DMS53 treated with DMSO at 0.1 percent for 48 hours (cell line): Measurements from ENCODE around the gene GMDS.

Experiments
- DNase-seq: peaks from one replicate; lab custom pipeline; 2025; ENCODE audit not compliant: unreplicated experiment; lab: John Stamatoyannopoulos, UW

Gene GMDS

DNA sequence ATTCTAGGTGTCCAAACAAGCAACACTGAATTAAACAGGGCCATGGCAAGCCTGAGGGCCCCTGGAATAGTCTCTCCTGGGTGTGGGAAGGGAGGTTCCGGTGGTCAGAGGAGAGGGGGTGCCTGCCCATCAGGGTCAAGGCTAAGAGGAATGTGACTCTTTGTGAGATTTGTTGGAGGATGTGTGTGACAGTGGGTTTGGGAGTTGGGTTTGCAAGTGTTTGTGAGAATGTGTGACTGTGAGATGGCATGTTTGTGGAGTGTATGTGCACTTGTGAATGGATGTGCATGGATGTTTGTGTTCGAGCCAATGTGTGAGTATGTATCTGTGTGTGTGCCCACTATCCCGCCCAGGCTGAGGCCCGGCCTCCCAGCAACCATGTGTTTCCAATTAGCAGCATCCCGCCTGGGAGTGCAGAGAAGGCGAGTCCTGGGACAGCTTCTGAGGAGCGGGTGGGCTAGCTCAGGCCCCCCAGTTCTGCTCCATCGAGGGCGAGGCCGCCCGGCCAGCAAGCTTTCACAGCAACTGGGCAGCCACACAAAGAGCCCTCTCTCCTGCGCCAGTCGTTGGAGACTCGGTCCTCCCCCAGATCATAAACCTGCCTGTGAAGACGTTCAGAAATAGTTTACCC lies 623.1 kb downstream of the GMDS start:
- DNase-seq, result no peak

- DNase-seq, result no peak
Observed at GRCh38 chr6:1621070-1621701, 624.2 kb downstream of the GMDS start.

GRCh38 chr6:1620504-1621069 lies 624.8 kb downstream of the GMDS start:
- DNase-seq, result no peak

GRCh38 chr6:1619673-1620503 lies 625.5 kb downstream of the GMDS start:
- no peak for DNase-seq

DNA sequence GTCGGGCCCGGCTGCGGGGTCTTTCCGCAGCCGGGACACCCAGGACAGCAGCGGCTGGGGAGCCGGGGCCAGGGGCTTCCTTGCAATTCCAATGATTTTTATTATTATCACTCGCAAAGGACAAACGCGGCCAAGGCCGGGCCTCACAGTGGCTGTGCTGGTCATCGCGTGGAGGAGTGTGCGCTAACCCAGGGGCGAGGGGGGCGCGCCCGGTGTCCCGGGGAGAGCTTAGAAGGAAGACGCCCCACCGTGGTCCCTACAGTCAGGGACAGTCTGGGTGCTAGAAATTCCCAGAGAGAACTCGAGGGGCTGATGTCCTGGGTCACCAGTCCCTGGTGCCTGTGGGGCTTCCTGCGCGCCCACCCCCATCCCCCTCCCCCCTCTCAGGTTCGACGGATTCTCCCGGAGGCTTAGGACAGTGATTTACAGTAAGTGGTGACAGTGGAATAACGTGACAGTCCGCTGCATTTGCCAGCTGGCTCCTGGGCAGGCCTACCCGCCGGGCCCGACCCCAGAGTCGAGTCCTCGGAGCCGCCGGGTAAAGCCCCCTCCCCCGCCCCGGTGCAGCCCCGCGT lies 626.2 kb downstream of the GMDS start:
- DNase-seq, result no peak

- DNase-seq, result no peak
Observed at GRCh38 chr6:1618311-1619097, 626.9 kb downstream of the GMDS start.

GRCh38 chr6:1617466-1618310 lies 627.7 kb downstream of the GMDS start:
- DNase-seq, result no peak

GRCh38 chr6:1616701-1617463 lies 628.5 kb downstream of the GMDS start:
- DNase-seq, result no peak

- no peak for DNase-seq
Observed at GRCh38 chr6:1615853-1616420, 629.5 kb downstream of the GMDS start.

GRCh38 chr6:1615151-1615852 lies 630.1 kb downstream of the GMDS start:
- DNase-seq, result no peak

- no peak for DNase-seq
Observed at GRCh38 chr6:1614448-1615150, 630.8 kb downstream of the GMDS start.

DNA sequence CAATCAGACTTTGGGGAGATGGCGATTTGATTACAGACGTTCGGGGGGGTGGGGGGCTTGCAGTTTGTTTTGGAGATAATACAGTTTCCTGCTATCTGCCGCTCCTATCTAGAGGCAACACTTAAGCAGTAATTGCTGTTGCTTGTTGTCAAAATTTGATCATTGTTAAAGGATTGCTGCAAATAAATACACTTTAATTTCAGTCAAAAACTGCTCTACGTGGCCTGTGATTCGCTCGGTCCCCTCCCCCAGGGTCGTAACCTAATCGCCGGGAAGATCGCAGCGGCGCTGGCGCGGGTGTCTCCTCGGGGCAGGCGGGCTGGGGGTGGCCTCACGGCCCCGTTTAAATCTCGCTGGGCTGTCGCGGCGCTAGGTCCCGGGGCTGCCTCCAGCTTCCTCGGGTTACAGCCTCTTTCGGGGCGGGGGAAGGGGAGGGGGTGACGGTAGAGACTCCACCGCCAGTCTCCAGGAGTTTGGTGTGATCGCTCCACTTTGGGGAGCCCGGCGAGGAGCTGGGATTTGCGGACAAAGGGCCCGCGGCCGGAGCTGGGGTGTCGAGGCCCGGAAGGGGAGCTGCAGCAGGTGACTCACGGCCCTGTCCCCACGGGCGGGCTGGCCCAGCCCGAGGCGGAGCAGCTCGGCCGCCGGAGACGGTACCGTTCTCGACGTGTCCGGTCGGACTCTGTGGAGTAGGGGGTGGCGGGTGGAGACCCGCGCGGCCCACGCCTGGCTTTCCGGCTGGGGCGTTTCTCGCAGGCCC lies 631.5 kb downstream of the GMDS start:
- peak; percentile 32 for DNase-seq

DNA sequence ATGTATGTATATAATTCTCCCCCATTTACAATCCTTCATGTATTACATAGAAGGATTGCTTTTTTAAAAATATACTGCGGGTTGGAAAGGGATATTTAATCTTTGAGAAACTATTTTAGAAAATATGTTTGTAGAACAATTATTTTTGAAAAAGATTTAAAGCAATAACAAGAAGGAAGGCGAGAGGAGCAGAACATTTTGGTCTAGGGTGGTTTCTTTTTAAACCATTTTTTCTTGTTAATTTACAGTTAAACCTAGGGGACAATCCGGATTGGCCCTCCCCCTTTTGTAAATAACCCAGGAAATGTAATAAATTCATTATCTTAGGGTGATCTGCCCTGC lies 632.1 kb downstream of the GMDS start:
- DNase-seq, result no peak

- no peak for DNase-seq
Observed at GRCh38 chr6:1612974-1613306, 632.5 kb downstream of the GMDS start.

DNA sequence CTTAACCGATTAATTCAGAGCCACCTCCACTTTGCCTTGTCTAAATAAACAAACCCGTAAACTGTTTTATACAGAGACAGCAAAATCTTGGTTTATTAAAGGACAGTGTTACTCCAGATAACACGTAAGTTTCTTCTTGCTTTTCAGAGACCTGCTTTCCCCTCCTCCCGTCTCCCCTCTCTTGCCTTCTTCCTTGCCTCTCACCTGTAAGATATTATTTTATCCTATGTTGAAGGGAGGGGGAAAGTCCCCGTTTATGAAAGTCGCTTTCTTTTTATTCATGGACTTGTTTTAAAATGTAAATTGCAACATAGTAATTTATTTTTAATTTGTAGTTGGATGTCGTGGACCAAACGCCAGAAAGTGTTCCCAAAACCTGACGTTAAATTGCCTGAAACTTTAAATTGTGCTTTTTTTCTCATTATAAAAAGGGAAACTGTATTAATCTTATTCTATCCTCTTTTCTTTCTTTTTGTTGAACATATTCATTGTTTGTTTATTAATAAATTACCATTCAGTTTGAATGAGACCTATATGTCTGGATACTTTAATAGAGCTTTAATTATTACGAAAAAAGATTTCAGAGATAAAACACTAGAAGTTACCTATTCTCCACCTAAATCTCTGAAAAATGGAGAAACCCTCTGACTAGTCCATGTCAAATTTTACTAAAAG lies 633.0 kb downstream of the GMDS start:
- no peak for DNase-seq

GRCh38 chr6:1611572-1612298 lies 633.7 kb downstream of the GMDS start:
- DNase-seq, result peak; percentile 16
